Measurements from ENCODE around the gene DLGAP1. TPM values are rescaled to one million over a fixed set of nuclear protein-coding genes. Genes with fewer than 3 reads are reported as not detected.

Gene DLGAP1
- polyA plus RNA-seq, 4 donors: 3.9 to 7.5 (median 5.2) TPM

DNA sequence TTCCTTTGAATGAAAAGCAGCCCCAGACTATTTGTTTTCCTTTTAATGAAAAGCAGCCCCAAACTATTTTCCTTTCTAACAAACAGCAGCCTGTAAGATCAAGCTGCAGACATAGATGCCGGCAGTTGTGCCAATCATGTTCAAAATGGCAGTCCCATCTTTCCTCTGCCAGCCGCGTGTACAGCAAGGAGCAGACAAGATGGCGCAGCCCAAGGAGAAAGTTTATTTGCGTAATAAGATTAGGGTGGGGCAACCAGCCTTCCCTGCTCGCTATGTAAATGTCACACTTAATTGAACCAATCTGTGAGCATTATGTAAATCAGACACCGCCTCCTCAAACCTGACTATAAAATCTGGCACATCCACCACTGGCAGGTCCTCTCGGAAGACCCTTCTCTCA, 779.1 kb downstream of the DLGAP1 start:
- no peak for DNase-seq (ENCODE audit: low read depth in 4 of 4, low spot score in 3 of 4)

DNA sequence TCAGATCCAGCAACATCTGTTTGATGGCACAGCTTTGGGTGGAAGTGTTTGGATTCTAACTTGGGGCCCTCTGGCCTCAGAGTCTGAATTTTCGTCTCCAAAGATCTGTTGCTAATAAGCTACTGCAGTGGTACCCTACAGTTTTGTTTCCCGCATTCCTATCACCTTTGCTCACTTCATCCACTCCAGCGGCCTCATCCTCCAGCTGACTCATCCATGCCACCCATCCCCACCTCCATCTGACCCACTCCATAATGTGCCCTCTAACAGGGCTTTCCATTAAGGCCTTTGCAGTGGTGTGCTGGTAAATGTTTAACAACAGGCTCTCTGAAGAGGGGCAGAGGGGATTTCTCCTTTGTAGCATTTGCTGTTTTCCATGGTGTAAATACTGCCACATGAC, 779.7 kb downstream of the DLGAP1 start:
- DNase-seq (ENCODE audit: low read depth in 4 of 4, low spot score in 3 of 4): no peak

DNA sequence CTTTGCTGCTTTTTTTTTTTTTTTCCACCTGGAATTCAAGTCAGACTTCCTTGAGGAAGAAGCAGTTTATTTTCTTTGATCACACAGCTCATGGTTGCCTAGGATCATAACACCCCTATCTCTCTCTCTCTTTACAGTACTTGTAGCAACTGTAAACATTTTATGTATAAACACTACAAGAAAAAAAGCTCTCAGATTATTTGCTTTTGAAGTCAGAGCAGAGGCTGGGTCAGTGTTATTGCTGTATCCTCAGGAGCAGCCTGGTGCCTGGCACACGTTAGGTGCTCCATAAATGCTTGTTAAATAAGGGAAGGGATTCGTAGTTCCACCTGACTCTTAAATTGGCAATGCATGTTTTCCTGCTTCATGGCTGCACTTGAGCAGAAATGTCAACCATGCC, 783.9 kb downstream of the DLGAP1 start:
- no peak for DNase-seq (ENCODE audit: low read depth in 4 of 4, low spot score in 3 of 4)

DNA sequence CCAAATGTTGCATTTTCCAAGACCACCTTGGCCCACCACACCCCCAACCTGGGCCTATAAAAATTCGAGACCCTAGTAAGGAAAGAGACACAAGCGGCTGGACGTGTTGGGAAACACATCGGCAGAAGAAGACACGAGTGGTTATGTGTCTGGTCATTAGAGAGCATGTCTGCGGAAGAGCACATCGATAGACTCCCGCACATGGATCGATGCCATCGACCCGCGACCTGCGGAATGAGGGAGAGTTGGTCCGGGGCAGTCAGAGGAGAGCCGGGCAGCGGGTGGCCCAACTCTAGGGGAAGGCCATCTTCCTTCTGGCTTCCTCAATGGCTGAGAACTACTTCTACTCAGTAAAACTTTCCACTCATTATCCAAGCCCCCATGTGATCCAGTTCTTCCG, 785.7 kb downstream of the DLGAP1 start:
- no peak for DNase-seq (ENCODE audit: low read depth in 4 of 4, low spot score in 3 of 4)

DNA sequence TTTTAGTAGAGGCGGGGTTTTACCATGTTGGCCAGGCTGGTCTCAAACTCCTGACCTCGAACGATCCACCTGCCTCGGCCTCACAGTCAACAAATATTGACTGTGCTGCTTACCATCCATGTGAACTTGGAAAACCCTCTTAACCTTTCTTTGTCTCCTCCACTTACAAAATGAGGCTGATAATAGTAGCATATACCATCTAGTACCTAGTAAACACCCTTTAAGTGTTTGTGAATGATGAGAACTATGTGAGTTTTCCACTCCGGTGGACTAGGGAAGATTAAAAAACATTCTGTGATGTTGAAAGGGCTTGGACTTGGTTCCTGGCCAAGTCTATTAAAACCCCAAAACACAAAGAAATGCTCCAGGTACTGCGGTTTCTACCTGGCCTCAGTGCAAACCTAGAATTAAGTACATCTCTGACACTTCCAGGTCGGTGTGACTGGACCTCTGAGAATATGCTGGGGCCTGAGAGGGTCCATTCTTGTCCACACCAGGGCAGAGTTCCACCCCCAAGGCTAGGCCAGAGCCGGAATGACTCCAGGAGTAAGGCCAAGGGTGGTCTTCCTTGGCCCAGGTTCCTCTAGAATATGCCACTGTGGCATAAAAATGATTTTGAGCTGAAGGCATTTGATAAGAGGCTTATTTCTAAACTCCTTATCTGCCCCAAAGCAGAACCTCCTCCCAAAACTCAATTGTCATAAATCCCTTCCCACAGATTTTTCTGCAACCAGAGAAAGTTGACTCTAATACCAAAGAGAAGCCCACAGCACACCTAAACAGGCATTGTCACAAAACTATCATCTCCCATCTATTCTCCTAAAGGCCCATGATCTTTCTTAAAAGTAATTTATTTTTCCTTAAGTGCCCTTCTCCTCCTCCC, 787.6 kb downstream of the DLGAP1 start:
- DNase-seq (ENCODE audit: low read depth in 4 of 4, low spot score in 3 of 4): no peak

DNA sequence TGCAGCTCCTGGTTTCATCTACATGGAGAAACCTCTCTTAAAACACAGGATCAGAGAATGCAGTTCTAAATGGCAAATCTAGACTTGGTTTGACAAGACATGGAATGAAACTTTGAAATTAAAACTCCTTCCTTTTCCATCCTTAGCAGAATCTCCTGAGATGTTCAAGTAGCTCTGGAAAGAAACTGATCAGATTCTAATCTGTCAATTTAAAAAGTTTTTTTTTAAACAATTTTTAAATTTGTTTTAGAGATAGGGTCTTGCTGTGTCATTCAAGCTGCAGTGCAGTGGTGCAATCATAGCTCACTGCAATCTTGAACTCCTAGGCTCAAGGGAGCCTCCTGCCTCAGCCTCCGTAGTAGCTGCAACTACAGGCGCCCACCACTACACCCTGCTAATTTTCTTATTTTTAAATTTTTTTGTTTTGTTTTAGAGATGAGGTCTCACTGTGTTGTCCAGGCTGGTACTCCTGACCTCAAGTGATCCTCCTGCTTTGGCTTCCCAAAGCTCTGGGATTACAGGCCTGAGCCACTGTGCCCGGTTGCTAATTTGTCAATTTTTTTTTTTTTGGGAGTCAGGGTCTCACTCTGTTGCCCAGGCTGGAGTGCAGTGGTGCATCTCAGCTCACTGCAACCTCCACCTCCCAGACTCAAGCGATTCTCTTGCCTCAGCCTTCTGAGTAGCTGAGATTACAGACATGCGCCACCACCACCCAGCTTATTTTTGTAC, 788.4 kb downstream of the DLGAP1 start:
- no peak for DNase-seq (ENCODE audit: low read depth in 4 of 4, low spot score in 3 of 4)

DNA sequence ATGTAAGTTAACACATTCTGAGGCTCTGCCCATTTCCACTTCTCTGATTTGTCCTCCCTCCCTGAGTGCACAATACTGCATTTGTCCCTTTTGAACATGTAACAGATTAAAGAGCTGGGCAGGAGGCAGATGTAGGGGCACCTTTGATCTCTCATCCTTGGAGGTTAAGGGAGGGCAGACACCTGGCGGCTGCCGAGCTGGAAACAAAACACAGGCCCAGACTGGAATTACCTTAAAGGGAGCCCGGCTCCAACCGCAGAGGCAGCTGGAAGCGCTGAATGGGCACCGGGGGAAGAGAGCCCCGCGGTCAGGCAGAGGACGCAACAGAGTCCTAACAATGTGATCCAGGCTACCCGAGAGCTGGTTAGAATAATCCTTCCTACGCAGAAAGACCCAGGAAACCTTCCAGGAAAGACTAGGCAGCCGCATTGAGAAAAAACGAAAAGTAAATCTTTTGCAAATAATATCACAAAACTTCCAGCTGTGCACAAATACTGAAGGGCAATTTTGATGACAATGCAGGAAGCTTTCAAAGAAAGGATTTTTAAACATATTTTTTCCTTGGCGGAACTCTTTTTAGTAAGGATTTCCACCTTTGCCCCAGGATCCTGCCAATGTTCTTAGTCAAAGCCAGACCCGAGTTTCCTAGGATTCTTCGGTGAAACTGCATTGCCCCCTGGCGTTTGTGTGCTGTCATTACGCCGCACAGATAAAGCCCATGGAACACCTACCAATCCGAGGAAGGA, 789.2 kb downstream of the DLGAP1 start:
- DNase-seq (ENCODE audit: low read depth in 4 of 4, low spot score in 3 of 4): peak; percentile 77 to 84 (median 82)

DNA sequence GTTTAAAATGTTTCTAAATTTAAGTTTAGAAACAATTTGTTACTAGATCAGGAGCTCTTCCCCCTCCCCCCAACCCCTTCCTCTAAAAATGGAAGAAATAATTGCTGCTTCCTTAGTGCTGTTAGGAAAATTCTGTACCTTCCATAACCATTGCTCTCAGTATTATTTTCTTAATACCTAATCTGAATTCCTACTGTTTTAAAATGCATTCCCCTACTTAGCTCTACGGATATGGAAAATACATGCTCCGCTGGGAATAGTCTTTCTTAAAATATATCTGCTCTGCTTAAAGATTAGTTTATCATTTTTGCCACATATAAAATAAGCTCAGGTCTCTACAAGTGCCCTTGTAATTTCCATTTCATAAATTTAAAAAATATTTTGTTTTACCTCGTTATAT, 789.9 kb downstream of the DLGAP1 start:
- DNase-seq (ENCODE audit: low read depth in 4 of 4, low spot score in 3 of 4): no peak

DNA sequence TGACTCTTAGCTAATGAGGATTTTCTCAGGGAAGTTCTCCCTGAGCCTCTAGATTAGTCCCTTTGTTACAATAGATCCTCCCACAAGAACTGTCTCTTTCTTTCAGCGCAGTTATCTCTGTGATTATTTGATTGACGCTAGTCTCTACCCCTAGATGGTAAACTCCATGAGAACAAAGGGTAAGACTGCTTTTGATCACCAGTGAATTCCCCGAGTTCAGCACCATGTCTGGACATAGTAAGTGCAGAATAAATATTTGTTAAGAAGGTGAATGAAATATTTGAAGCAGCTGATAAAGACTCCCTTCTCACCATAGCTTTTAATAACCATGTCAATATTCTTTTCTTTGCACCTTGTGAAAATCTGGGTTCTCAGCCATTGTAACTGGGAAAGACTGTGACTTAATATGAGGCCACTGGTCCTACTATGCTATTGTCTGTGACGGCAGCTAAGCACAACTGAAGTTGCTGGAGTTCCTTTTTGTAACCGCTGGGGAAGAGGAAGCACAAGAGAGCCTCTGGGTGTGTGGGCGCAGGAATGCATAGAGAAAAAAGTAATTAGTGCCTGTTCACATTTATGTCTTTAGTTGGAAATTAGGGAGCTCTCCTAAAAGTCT, 790.4 kb downstream of the DLGAP1 start:
- no peak for DNase-seq (ENCODE audit: low read depth in 4 of 4, low spot score in 3 of 4)

DNA sequence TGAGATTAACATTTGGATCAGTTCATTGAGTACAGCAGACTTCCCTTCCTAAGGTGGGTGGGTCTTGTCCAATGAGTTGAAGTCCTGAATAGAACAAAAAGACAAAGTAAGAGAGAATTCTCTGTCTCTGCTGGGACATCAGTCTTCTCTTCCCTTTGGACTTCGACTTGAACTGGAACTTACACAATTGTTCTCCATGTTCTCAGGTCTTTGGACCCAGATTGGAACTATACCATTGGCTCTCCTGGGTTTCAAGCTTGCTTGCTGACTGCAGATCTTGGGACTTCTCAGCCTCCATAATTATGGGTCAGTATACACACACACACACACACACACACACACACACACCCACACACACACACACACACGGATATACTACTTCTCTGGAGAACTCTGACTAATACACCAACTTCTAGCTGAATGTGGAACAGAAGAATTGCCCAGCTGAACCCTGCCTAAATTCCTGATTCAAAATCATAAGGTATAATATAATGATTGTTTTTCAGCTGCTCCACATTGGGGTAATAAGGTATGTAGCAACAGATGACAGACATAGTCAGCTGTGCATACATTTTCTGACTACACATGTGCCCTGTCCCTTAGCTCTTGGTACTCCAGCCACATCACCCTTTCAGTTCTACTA, 791.1 kb downstream of the DLGAP1 start:
- no peak for DNase-seq (ENCODE audit: low read depth in 4 of 4, low spot score in 3 of 4)

DNA sequence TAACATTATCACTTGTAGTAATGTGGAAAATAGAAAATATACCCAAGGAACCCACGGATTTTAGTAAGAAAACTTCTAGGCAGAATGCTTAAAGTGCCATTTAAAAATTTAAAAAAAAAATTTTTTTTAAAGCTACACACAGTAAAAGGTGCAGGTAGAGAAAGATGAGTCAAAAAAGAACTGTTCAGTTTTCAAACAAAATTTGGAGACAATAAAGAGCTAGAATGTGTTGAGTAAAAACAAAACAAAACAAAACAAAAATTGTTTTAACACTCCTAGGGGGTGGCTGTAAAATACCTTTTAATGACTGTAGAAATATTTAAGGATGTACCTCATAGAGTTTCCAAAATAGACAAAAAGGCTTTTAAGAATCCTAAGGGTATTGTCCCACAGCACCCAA, 793.1 kb downstream of the DLGAP1 start:
- no peak for DNase-seq (ENCODE audit: low read depth in 4 of 4, low spot score in 3 of 4)

DNA sequence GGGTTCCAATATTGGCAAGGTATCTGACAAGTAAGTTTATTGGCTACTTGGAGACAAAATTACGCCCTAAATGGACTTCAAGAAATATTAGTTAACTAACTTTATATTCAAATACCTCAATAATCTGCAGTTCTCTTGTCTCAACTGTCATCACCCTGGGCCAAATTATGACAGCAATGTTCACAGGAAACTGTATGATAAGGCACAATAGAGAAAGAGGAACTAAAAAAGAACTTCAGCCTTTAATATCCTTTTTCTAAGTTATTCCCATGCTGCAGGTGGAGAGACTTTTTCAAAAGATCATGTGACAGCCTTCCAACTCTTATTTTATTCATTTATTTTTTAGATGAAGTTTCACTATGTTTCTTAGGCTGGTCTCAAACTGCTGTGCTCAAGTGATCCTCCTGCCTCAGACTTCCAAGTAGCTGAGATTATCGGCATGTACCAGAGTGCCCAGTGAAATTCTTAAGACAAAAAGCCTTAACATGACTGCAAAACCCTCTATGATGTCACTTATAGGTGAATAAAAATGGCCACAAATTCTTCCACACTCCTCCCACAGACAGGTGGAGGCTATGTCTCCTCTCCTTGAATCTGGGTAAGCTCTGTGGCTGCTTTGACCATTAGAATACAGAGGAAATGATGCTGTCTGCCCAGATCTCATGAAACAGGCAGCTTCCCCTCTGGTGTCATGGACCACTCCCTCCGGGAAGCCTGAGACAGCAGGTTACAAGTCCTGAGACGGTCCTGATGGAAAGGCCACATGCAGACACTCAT, 794.2 kb downstream of the DLGAP1 start:
- no peak for DNase-seq (ENCODE audit: low read depth in 4 of 4, low spot score in 3 of 4)

DNA sequence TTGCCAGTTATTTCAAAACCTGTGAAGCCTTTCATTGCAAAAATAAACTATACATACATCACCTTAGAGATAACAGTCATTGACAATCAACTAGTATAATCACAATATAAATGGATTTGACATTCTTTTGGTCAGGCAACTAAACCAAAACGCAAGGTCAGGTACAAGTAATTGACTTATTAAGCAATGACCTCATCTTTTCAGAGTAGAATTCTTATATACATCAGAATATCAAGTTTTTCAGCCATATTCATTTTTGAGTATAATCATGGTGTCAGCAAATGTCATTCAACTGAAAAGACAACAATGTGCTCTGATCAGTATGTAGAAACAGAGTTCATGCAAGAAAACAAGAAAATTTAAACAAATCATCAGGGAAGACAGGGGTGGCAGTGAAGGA, 796.6 kb downstream of the DLGAP1 start:
- no peak for DNase-seq (ENCODE audit: low read depth in 4 of 4, low spot score in 3 of 4)

DNA sequence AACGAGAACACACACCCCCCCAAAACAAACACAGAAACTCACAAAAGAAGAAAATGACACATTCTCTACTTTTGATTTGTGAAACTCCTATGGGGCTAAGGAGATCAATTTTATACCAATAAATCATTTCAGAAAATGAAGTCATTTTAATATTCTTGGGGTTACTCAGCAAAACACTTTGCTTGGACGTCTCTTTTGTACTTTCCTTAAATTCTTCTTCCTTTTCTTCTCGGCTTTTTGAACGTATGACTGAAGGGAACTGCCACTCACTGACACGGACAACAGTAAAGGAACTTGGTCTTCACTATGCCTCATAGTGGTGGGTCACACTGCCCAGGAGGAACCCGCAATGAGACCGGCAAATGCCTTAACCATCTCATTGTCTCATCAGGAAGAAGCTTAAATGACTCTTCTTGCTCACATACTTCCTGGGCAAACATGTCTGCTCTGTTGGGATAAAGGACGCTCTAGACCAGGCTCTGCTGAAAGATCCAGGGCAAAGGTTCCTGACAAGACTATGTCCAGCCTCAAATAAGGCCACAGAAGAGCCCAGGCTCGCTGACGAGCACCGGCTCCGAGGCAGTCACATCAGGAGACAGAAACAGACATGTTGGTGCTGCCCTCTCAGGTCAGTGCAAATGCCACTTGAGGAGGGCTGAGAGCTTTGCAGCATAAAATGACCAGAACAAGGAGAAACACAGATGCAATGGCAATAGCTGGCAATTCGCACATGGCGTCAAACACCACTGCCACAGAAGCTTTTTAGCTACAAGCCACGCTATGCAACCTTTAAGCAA, 799.7 kb downstream of the DLGAP1 start:
- no peak for DNase-seq (ENCODE audit: low read depth in 4 of 4, low spot score in 3 of 4)

DNA sequence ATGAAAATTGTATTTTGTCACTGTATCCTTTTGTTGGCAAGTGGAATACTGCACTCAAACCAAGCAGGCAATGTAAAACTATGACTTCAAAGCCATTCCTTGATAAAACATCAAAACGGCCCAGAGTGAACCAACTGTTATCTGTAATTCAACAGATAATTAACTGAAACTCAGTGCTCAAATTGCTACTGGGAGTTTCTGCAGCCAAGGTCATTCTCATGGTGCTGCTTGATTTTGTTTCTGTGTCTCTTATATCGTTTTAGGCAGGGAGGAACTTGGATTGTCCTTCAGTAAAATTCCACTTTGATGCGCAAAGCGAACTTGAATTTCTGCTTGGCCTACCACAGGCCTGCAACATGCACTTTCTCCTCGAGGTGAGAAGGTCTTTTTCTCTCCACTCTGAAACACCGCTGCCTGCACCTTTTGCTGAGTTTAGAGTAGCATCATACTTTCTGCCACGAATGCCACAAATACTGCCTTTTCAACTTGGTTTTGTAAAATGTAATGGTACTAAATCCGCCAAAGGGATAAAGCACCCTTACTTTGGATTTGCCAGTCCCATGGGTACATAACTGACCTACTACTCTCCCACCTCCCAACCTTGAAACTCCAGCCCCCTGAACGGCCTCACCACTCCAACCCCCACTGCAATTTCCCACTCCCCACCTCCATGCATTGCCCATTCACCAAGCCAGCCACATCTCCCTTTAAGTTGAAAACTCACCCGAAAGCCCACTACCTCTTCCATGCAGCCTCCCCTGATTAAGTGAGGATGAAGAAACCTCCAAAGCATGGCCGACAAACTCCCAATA, 800.5 kb downstream of the DLGAP1 start:
- no peak for DNase-seq (ENCODE audit: low read depth in 4 of 4, low spot score in 3 of 4)

DNA sequence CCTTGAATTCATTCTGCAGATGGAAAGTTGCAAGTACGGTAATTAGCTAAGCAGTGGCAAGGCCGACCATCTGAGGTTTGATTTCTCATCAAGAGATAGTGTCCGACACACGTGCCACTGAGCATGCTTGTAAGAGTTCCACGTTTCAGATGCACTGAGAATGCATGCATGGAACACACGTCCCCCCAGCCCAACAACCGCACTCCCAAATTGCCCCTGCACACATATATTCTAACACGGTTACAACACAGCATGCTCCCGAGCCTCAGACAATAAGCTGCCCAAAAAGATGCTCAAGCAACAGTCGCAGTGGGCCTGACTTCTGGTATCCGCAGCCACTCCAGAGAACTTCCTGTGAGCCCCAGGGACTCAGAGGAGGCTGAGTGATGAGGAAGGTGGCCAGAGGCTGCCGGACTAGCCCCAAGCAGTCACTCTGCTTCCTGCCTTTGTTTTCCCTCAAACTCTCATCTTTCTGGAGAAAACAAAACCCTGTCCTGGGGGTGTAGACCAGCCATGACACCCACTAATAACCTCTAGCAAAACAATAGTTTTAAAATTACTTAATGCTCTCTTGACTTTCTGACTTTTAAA, 801.2 kb downstream of the DLGAP1 start:
- no peak for DNase-seq (ENCODE audit: low read depth in 4 of 4, low spot score in 3 of 4)

DNA sequence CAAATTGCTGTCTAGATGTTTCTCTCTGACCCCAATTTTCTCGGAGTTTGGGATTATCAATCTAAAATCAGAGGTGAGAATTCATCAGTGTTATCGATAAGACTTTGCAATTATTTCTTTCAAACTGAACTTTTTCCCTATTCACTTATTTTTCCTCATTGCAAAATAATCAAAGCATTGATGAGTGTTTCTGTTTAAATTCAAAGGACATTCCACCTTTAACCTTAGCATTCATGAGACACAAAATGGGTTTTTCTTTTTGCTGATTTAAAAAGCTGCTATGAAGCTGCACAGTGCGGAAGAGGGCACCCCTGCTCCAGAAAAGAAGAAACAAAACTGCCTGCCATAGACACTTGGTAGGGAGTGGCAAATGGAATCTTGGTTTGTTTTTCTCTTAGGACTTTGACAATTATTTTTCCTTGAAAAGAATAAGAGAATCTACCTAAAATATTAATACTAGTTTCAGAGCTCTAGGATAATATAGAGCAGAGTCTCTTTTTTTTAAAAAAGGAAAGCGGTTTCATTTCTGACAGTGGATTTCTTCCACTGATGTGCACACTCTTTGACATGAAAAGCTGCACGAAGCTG, 801.8 kb downstream of the DLGAP1 start:
- DNase-seq (ENCODE audit: low read depth in 4 of 4, low spot score in 3 of 4): no peak
